ENCODE results near the gene EP400.

DNA sequence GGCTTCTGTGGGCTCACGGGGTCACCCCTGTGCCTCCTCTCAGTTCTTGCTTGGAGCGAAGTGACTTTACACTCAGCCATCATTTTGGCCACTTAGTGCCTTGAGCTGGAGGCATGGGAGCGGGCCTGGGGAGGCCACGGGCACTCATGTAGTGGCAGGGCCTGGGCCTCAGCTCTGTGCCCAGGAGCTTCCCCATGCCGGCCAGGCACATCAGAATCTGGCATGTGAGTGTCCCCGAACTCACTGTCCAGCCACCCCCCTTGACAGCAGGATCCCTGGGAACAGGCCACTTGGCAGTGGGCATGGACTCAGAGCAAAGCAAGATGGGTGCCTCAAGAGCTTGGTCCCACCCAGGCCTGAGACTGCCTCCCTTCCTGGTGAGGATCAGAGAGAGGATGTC, 164.9 kb downstream of the EP400 start:
- TF ChIP-seq POLR2A (IDR thresholded peaks at IDR 0.05; ENCODE audit: low read depth, low read length) (no peak), TAF1 (IDR thresholded peaks at IDR 0.05; ENCODE audit: borderline replicate concordance, low read depth, low read length) (no peak)
